ACHN (cell line): ENCODE results near the gene GLT6D1.

Experiments
- DNase-seq: peaks from one replicate; pipeline ENCODE4 v3.0.0-alpha.2; 2015
- in situ Hi-C: cut with HindIII; loops from 2 replicates; pipeline ENCODE4 v1.10.0; 2017; ENCODE audit warnings: low sequenced_read_pairs, low pct_ligation_motif_present, low pct_unique_long_range_greater_than_20kb

GLT6D1 gene

DNA sequence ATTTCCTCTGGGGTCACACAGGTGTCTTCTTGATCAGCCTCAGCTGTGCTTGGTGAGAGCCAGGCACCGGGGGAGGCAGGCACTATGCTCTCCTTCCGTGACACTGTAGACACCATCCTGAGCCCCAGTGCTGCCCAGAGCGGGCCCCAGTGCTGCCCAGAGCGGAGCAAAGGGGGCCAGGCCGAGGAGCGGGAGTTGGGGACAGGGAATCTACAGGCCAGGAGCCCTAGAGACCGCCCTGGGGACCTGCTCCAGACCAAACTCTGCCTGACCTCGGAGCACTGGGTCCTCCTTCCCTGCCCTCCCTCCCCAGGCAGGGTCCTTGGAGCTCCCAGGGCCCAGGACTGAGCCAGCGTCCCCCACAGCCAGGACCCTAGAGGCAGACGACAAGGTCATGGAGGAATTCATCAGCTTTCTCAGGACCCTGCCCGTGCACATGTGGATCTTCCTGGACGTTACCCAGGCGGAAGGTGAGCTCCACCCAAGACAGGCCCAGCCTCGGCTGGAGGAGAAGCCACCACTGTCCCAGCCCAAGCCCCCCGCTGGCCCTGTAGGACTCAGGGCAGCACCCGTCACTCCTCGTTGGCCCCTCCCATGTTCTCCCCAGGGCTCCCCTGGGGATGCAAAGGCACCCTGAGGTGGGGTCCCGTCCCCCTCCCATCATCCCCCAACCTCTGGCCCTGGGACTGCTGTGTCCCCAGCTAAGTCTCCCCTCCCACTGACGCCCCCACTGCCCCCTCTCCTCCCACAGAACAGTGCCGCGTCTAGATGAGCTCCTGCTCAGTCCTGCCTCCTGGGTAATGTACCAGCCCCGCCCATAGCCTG is 47.6 kb downstream of the GLT6D1 start:
- in situ Hi-C loops: no loop called here
- no peak for DNase-seq

GRCh38 chr9:135590486-135591079 is 48.8 kb downstream of the GLT6D1 start:
- in situ Hi-C loops: no loop called here
- no peak for DNase-seq

- in situ Hi-C loops: no loop called here
- no peak for DNase-seq
These were observed 49.5 kb downstream of the GLT6D1 start for GRCh38 chr9:135589596-135590485.

DNA sequence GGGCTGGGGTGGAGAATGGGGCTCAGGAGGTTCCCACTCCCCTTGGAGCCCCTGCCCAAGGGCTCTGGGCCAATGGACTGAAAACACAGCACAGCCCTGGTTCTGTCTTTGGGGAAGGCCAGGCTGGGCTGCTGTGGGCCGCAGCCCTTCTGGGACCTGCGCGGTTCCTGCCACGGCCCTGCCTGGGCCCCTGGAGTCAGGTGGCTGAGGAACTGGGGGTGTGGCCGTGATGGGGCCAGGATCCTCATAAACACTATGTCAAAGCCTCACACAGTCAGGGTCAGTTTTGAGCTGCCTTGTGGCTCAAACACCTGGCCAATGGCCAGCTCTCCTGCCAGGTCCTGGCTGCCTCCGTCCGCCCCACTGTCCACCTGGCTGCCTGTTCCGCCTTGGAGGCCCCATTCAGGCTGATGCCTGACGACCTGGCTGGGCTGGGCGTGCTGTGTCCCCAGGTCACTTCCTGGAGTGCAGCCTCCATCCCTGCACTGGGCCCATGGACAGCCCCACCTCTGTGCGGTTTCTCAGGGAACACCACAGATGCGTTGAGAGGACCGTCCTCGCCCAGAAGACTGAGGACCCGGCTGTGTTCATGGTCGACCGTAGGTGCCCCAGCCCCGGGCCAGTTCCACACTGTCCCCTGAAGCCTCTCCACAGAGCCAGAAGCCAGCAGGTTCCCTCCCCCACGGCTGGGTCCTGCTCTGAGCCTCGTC is 50.3 kb downstream of the GLT6D1 start:
- in situ Hi-C loops: no loop called here
- no peak for DNase-seq

GRCh38 chr9:135588371-135588770 is 51.0 kb downstream of the GLT6D1 start:
- DNase-seq: no peak
- in situ Hi-C loops: no loop called here

DNA sequence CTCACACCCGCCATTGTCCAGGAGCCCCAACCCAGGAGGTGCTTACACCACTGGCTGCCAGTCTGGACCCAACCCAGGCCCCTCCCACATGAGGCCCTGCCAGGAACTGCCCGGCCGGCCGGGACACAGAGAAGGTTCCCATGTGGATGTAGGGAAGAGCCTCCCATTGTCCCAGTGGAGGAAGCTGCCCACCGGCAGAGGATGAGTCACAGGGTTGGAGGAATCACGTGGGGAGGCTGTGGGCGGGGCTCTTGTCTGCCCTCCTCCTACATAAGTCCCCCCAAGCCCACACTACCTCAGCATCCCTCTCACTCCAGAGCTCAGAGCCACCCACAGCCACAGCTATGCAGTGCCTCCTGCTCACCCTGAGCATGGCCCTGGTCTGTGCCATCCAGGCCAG is 51.7 kb downstream of the GLT6D1 start:
- no peak for DNase-seq
- in situ Hi-C loops: no loop called here

- in situ Hi-C loops: no loop called here
- DNase-seq: no peak
These were observed 52.7 kb downstream of the GLT6D1 start for GRCh38 chr9:135586601-135587109.

DNA sequence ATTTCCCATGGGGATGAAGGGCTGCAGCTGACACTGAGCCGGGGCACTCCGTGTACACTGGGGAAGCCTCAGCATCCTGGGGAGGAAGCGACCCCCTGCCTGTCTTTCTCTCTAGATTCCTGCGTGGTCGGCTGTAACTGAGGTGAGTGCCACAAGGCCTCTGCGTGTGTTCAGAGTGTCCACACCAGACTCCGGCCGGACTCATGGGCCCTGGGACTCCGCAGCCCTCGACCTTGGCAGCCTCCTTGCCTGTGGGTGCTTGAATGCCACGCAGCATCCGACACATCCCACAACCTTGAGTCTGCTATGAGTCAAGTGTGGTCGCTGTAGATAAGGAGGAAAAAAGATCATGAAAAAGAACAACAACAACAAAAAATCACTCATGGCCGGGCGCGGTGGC is 54.4 kb downstream of the GLT6D1 start:
- in situ Hi-C loops: no loop called here
- no peak for DNase-seq

DNA sequence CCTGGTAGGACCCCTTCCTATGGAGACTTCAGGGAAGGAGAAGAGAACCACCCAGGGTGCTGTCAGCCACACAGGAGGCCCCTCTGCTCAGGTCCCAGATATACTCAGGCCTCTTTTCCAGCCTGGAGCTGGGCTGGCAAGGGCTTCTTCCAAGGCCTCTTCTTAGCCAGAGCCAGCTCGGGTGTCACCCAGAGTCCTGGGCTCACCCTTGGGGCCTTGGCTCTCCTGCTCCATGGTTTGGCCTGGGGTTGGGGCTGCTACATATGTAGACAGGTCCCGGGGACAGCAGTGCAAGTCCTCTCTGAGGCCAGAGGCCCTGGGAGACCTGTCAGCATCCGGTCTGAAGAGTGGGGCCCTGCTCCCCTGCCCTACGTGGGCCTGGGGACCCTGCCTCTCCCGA is 55.0 kb downstream of the GLT6D1 start:
- in situ Hi-C loops: no loop called here
- DNase-seq: no peak

DNA sequence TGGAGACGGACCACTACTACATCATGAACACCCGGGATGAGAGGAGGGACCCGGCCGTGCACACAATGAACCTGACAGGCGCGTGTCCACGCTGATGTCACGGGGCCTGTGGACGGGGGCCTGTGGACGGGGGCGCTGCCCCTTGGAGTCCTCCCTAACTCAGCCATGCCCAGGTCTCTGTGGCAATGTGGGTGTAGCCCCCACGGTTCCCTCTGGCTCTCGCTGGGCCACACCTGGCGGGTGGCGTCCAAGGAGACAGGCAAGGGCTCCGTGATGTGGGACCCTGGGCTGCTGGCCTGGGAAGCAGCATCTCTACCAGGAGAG is 55.7 kb downstream of the GLT6D1 start:
- no peak for DNase-seq
- in situ Hi-C loops: no loop called here

DNA sequence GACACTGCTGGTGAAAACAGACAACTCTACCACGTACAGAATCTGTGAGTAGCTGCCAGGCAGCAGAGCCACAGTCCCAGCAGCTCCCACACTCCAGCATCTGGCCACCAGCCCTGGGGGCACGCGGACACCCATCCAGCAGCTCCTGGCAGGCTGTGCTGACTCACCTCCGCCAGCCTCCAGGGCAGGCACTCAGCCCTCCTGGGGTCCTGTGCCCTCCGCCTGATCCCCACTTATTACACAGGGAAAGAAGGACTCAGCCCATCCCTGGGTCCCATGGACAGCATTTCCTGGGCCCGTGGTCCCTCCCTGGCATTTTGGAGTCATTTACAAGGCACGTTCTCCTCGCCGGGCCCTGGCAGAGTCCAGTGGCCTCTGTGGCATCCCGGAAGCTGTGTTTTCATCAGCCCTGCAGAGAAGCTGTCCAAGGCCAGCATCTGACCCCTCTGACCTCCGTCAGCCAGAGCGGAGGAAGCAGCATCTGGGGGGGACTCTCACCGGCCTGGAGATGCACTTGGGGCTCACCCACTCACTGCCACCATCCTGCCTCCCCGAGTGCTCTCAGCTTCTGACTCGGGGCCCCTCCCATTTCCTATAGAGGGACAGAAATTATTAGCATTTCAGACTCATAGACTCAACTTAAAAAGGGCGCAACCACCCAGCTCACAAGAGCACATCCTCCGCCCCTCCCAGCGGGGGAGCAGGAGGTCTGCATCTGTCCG is 56.2 kb downstream of the GLT6D1 start:
- DNase-seq: no peak
- in situ Hi-C loops: no loop called here

DNA sequence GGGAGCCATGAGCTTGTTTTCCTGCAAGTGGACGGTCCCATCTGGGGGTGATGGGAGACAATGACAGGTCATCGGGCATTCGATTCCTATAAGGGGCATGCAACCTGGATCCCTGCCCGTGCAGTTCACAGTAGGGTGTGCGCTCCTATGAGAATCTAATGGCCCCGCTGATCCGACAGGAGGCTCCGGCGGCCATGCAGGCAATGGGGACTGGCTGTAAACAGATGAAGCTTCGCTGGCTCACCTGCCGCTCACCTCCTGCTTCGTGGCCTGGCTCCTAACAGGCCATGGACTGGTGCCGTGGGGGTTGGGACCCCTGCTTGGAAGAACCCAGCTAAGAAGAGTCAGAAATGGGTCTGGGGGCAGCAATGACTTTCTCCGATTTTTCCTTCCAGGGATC is 56.8 kb downstream of the GLT6D1 start:
- in situ Hi-C loops: no loop called here
- DNase-seq: no peak

- in situ Hi-C loops: no loop called here
- DNase-seq: no peak
These were observed 57.5 kb downstream of the GLT6D1 start for GRCh38 chr9:135581636-135582426.

DNA sequence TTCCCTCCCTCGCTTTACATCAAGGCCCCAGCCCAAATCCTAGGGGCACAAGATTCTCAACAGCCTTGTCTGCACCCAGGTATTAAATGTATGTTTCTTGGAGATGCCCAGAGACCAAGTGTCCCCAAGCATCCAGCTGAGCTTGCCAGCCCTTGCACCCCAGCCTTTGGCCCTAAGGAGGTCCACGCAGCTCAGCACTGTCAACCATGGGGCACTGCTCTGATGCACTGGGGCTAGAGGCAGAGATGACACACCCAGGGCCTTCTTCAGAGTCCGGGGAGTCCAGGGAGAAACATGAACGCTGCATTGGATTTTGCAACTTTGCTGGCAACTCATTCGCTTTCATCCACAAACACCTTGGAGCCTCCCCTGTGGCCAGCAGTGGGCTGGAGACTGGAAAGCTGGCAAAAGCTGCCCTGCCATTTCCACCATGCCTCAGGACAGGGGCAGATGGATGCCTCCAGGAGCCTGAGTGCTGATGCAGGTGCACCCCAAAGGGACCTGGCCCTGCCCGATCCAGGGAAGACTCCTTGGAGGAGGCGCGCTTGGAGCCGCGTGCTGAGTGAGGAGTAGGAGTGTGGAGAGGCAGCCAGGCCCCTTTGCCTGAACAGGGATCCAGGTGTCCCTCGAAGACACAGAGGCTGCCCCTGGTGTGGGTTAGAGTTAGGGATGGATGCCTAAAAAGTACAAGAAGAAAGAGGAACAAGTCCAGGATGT is 58.5 kb downstream of the GLT6D1 start:
- no peak for DNase-seq
- in situ Hi-C loops: no loop called here

DNA sequence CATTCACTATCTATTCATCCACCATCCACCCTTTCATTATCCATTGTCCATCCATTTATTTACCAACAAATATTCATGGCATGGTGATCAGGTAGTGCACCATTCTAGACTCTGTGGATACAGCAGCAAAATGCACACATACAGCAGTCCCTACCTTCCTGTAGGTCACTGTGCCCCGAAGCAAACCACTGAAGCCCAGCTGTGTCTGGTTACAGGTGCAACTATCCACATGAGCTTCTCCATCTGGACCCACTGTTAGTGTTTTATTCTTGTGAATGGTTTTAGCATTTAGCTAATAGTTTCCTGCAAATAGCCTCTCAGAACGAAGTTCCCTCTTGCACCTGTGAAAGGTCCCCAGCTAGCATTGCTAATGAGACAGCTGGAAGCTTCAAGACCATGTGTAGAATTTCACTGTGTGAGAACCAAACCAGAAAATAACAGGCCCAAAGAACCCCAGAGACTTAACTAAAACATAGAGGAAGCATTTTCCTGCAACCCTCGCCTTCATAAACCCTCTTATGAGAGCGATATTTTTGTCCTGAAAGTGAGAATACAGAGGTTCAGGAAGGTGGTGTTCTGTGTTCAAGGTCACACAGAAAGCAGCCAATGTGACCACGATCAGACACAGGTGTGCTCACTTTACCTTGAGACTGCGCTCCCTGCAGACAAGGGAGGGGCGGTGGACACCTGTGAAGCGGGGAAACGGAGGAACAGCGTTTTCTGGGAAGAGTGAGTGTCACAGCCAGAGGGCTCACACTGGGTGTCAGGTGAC is 59.3 kb downstream of the GLT6D1 start:
- DNase-seq: no peak
- in situ Hi-C loops: no loop called here

DNA sequence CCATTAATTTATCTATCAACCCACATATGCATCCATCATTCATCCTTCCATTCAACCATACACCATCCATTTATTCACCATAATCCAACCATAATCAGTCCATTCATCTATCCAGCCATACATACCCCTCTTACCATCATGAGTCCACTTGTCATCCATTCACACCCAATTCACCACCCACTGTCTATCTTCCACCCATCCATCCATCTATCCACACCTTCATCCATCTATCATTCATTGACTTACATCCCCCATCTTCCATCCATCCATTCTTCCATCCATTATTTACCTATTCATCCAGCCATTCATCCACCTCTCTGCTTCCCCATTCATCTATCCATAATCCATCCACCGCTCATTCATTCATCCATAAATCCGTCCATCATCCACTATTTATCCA is 60.0 kb downstream of the GLT6D1 start:
- DNase-seq: no peak
- in situ Hi-C loops: no loop called here
